AG09309 (cell line): ENCODE data around the gene SNRPA1.
A peak's percentile ranks its signal among the peaks of the same experiment; 100 is the strongest.

Experiments
- DNase-seq: peaks from one replicate; pipeline ENCODE4 v3.0.0-alpha.2; 2010; ENCODE audit warnings: low read depth
- H3K4me3 ChIP-seq: 2 replicates; pipeline ENCODE4 v1.5.1; 2011; ENCODE audit warnings: mild to moderate bottlenecking, low read depth, low read length, moderate library complexity; ENCODE audit not compliant: control insufficient read depth
- CTCF ChIP-seq: IDR thresholded peaks from 2 replicates; pipeline ENCODE4 v1.5.1; 2011; ENCODE audit warnings: mild to moderate bottlenecking, low read depth, low read length, inconsistent platforms; ENCODE audit not compliant: insufficient read depth, control insufficient read depth; ENCODE audit errors: missing control alignments

Gene SNRPA1

GRCh38 chr15:101258238-101259144, 36.6 kb downstream of the SNRPA1 start:
- no peak for DNase-seq
- peak; percentile 79 for TF ChIP-seq CTCF
- H3K4me3 ChIP-seq, result no peak overlapping the region

- DNase-seq, result no peak
- TF ChIP-seq CTCF, result no peak
- no peak overlapping the region for H3K4me3 ChIP-seq
Measured at GRCh38 chr15:101256757-101257156, 38.3 kb downstream of the SNRPA1 start.

GRCh38 chr15:101255615-101256241, 39.3 kb downstream of the SNRPA1 start:
- no peak overlapping the region for H3K4me3 ChIP-seq
- no peak for DNase-seq
- no peak for TF ChIP-seq CTCF

GRCh38 chr15:101255051-101255395, 40.0 kb downstream of the SNRPA1 start:
- H3K4me3 ChIP-seq, result no peak overlapping the region
- no peak for DNase-seq
- no peak for TF ChIP-seq CTCF

GRCh38 chr15:101254157-101255050, 40.6 kb downstream of the SNRPA1 start:
- H3K4me3 ChIP-seq, result no peak overlapping the region
- DNase-seq, result no peak
- TF ChIP-seq CTCF, result no peak

- H3K4me3 ChIP-seq, result peak overlapping the region; percentile 53
- DNase-seq, result no peak
- no peak for TF ChIP-seq CTCF
Measured at GRCh38 chr15:101252836-101253235, 42.2 kb downstream of the SNRPA1 start.
